Activated CD4-positive, alpha-beta T cell treated with anti-CD3 and anti-CD28 coated beads, Interleukin-2, amount 50 U/mL, for 1 hour (primary cell): ENCODE data around the gene CYP2B6.
"Not testable (repeated sequence)": the region's sequence is repeated elsewhere in the genome, so short reads cannot be mapped to it uniquely, and the experiment has no call there.

Source experiments
- DNase-seq: peaks from one replicate; pipeline ENCODE4 v3.0.0-alpha.2; 2020

CYP2B6 gene

GRCh38 chr19:41039806-41040205 lies 48.7 kb downstream of the CYP2B6 start:
- no peak for DNase-seq

- not testable (repeated sequence) for DNase-seq
Observed at GRCh38 chr19:41045095-41045494, 54.0 kb downstream of the CYP2B6 start.

GRCh38 chr19:41050426-41050825 lies 59.3 kb downstream of the CYP2B6 start:
- no peak for DNase-seq

- not testable (repeated sequence) for DNase-seq
Observed at GRCh38 chr19:41052162-41052561, 61.1 kb downstream of the CYP2B6 start.

- DNase-seq = not testable (repeated sequence)
Observed at GRCh38 chr19:41053331-41053730, 62.2 kb downstream of the CYP2B6 start.

GRCh38 chr19:41064974-41065569 lies 74.0 kb downstream of the CYP2B6 start:
- DNase-seq = no peak
